ENCODE measurements around the gene PODXL2.

GRCh38 chr3:127711021-127711695 is 82.2 kb downstream of the PODXL2 start:
- no peak for TF ChIP-seq POLR2AphosphoS5 (IDR thresholded peaks at IDR 0.05)
- TF ChIP-seq POLR2A (IDR thresholded peaks at IDR 0.05): no peak
- TF ChIP-seq CTCF (IDR thresholded peaks at IDR 0.05): no peak
- no peak for TF ChIP-seq EP300 (IDR thresholded peaks at IDR 0.05; ENCODE audit: low read depth)

Data from transverse colon (tissue), 4 donors.